ENCODE results near the gene RGPD3. TPM values are rescaled to one million over a fixed set of nuclear protein-coding genes. Genes with fewer than 3 reads are reported as not detected.
"Not testable (repeated sequence)": the region's sequence is repeated elsewhere in the genome, so short reads cannot be mapped to it uniquely, and the experiment has no call there.

The RGPD3 gene
- total RNA-seq, 2 experiments from 2014 or later = 0.04 TPM; not detected in 1

GRCh38 chr2:106498549-106498948, 30.3 kb upstream of the RGPD3 start:
- H3K36me3 Mint-ChIP-seq, H3K4me3 Mint-ChIP-seq, H3K4me1 Mint-ChIP-seq, H3K27me3 Mint-ChIP-seq, DNase-seq, H3K9me3 Mint-ChIP-seq, H3K27ac Mint-ChIP-seq: not testable (repeated sequence)

DNA sequence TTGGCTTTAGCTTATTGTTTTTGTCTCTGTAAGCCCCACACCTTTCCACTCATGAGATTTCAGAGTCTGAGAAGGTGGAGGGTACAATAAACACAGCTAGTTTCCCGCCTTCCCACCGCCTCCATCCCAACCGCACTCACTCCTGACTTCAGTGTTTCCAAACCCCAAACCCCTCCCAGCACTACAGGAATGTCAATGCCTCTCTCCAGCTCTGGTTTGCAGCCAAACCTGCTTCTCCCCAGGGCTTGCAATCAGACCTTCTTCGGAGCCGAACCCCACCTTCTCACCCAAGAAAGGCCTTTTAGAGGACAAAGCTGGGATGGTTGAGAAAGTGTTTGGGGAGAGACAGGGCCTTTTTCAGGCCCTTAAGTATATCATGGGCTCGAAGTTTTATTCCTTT, 24.7 kb upstream of the RGPD3 start:
- not testable (repeated sequence) for DNase-seq, H3K4me3 Mint-ChIP-seq, H3K9me3 Mint-ChIP-seq, H3K36me3 Mint-ChIP-seq, H3K4me1 Mint-ChIP-seq, H3K27ac Mint-ChIP-seq, H3K27me3 Mint-ChIP-seq

- not testable (repeated sequence) for H3K4me1 Mint-ChIP-seq, H3K4me3 Mint-ChIP-seq, H3K36me3 Mint-ChIP-seq, H3K9me3 Mint-ChIP-seq, H3K27me3 Mint-ChIP-seq, DNase-seq, H3K27ac Mint-ChIP-seq
Observed at GRCh38 chr2:106492399-106492798, 24.2 kb upstream of the RGPD3 start.

GRCh38 chr2:106489701-106490100, 21.5 kb upstream of the RGPD3 start:
- H3K27ac Mint-ChIP-seq, DNase-seq, H3K4me3 Mint-ChIP-seq, H3K9me3 Mint-ChIP-seq, H3K4me1 Mint-ChIP-seq, H3K36me3 Mint-ChIP-seq: not testable (repeated sequence)
- peaks cover 17% of the 10 kb centered on the region for H3K27me3 Mint-ChIP-seq

GRCh38 chr2:106487386-106488191, 19.4 kb upstream of the RGPD3 start:
- not testable (repeated sequence) for H3K27ac Mint-ChIP-seq, H3K4me3 Mint-ChIP-seq, H3K9me3 Mint-ChIP-seq, DNase-seq, H3K36me3 Mint-ChIP-seq, H3K4me1 Mint-ChIP-seq
- H3K27me3 Mint-ChIP-seq = peaks cover 17% of the 10 kb centered on the region

GRCh38 chr2:106486551-106487385, 18.6 kb upstream of the RGPD3 start, which contains the start of gene CD8B2:
TSS of gene CD8B2 (plus strand) at chr2:106487364. CDS start at chr2:106487427, 63 bp downstream.
- peak; percentile 21 for DNase-seq
- H3K36me3 Mint-ChIP-seq, H3K27ac Mint-ChIP-seq, H3K4me1 Mint-ChIP-seq, H3K9me3 Mint-ChIP-seq: not testable (repeated sequence)
- H3K27me3 Mint-ChIP-seq = peaks cover 17% of the 10 kb centered on the region
- peak within 1 kb of the TSS; percentile 18 for H3K4me3 Mint-ChIP-seq

GRCh38 chr2:106479563-106479962, 11.3 kb upstream of the RGPD3 start:
- not testable (repeated sequence) for H3K4me3 Mint-ChIP-seq, H3K36me3 Mint-ChIP-seq, H3K9me3 Mint-ChIP-seq, H3K27me3 Mint-ChIP-seq, H3K27ac Mint-ChIP-seq, H3K4me1 Mint-ChIP-seq, DNase-seq

DNA sequence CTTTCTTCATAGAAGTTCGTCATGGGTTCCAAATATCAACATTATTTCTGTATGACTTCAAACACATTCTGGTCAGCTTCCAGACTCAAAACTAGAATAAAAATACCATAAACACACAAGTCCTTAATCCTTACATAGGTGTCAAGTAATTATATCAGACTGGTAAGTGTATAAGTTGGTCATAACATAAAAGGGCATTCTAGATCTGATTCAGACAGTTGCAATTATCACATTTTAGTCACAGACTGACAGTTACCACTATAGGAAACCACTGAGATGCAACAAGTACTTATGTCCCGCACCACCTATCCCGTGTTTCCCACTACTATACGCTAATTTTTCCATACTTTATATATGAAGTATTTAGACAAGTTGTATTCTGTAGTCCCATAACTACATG, 9.4 kb upstream of the RGPD3 start:
- not testable (repeated sequence) for H3K9me3 Mint-ChIP-seq, H3K27me3 Mint-ChIP-seq

DNA sequence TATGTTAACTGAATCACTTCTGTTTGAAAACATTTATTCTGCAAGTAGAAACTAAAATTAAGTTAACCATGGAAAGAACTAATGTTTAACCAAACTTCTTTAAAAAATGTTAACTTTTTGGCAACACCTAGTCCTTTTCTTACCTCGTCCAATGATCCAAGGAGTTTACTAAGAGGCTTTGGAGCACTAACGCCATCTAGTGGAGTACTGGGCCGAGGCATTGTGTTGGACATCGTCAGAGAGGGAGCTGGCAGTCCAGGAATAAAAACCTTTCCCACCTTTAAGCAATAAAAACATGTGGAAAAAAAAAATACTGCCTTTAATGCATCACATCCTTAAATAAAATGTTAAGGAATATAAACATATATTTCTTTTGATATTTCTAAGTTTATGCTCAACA, 2.4 kb upstream of the RGPD3 start:
- peak; percentile 28 for DNase-seq
- not testable (repeated sequence) for H3K27me3 Mint-ChIP-seq, H3K4me1 Mint-ChIP-seq, H3K36me3 Mint-ChIP-seq, H3K9me3 Mint-ChIP-seq, H3K27ac Mint-ChIP-seq, H3K4me3 Mint-ChIP-seq

More for the DNA sequence above, 9.4 kb upstream of the RGPD3 start:
- H3K4me3 Mint-ChIP-seq, DNase-seq, H3K27ac Mint-ChIP-seq, H3K4me1 Mint-ChIP-seq, H3K36me3 Mint-ChIP-seq: not testable (repeated sequence)

GRCh38 chr2:106467516-106467915, 697 bp downstream of the RGPD3 start:
- H3K4me1 Mint-ChIP-seq, H3K9me3 Mint-ChIP-seq, H3K27me3 Mint-ChIP-seq, H3K4me3 Mint-ChIP-seq, DNase-seq, H3K36me3 Mint-ChIP-seq, H3K27ac Mint-ChIP-seq: not testable (repeated sequence)

GRCh38 chr2:106461882-106462281, 6.3 kb downstream of the RGPD3 start:
- not testable (repeated sequence) for H3K9me3 Mint-ChIP-seq, H3K4me3 Mint-ChIP-seq, H3K27ac Mint-ChIP-seq, H3K27me3 Mint-ChIP-seq, H3K36me3 Mint-ChIP-seq, H3K4me1 Mint-ChIP-seq
- peak; percentile 8 for DNase-seq

DNA sequence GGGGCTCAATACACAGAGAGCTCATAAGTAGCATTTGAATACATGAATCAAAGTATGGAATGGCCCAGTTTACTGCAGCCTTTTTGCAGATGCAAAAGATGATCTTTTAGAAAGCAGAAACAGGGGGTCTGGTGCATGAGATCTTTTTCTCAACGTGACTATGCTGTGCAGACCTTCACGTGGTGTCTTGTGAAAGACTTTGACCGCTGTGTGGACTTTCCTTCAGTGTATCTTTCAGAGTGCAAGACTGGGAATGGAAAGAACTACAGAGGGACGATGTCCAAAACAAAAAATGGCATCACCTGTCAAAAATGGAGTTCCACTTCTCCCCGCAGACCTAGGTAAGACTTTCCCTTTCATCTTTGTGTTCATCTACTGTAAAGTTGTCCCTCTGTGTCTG, 77.5 kb downstream of the RGPD3 start:
- H3K4me1 Mint-ChIP-seq, DNase-seq, H3K36me3 Mint-ChIP-seq, H3K27me3 Mint-ChIP-seq, H3K9me3 Mint-ChIP-seq, H3K27ac Mint-ChIP-seq, H3K4me3 Mint-ChIP-seq: not testable (repeated sequence)

- H3K4me1 Mint-ChIP-seq, DNase-seq, H3K9me3 Mint-ChIP-seq, H3K36me3 Mint-ChIP-seq, H3K4me3 Mint-ChIP-seq, H3K27me3 Mint-ChIP-seq, H3K27ac Mint-ChIP-seq: not testable (repeated sequence)
Observed at GRCh38 chr2:106388814-106389410, 79.3 kb downstream of the RGPD3 start.

DNA sequence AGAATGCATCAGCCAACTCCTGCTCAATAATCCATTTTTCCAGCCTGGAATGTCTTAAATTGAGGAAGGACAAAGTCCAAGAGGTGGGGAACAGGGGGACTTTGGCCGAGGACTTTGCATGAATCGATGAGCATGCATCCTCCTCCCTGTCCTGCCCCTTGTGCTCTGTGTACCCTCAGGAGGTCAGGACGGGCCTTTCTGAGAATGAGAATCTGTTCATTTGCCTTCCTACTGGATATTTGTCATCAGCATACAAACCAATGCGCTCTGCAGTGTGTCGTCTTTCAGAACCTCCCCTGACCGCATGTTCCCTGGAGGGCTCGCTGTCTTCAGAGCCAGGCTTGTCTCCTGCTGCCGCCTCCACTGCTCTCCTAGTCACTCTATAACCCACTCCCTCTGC, 83.7 kb downstream of the RGPD3 start:
- not testable (repeated sequence) for DNase-seq, H3K27ac Mint-ChIP-seq, H3K9me3 Mint-ChIP-seq, H3K36me3 Mint-ChIP-seq, H3K27me3 Mint-ChIP-seq, H3K4me1 Mint-ChIP-seq, H3K4me3 Mint-ChIP-seq

GRCh38 chr2:106381867-106382266, 86.3 kb downstream of the RGPD3 start:
- H3K27me3 Mint-ChIP-seq, H3K4me3 Mint-ChIP-seq, DNase-seq, H3K36me3 Mint-ChIP-seq, H3K4me1 Mint-ChIP-seq, H3K27ac Mint-ChIP-seq, H3K9me3 Mint-ChIP-seq: not testable (repeated sequence)

Measured in activated naive CD8-positive, alpha-beta T cell treated with anti-CD3 and anti-CD28 coated beads for 36 hours (primary cell).